ENCODE results near the gene MED12L. TPM values are rescaled to one million over a fixed set of nuclear protein-coding genes. Genes with fewer than 3 reads are reported as not detected.

Gene MED12L
- total and polyA plus RNA-seq, 9 of the 15 experiments (the other 6 are each of a cell fraction or from before 2014, with no cell fraction given) = not detected

DNA sequence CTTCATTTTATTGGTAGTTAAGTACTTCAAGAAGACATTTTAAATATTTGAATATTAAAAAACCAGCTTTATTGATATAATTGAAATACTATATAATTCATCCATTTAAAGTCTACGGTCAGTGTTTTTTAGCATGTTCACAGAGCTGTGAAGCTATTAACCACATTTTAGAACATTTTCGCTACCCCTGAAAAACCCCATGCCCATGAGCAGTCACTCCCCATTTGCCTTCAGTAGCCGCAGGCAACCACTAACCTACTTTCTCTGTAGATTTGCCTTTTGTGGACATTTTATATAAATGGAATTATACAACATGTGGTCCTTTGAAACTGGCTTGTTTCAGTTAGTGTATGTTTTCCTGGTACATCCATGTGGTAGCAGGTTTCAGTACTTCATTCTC is 61.8 kb downstream of the MED12L start:
- in situ Hi-C loops (cut with MboI) = loop anchor here (25.0 kb wide), 1 partner anchor 635 kb away; no protein-coding TSS in a partner anchor
- no peak overlapping the region for H3K4me2 ChIP-seq (ENCODE audit: insufficient read depth, low read length)
- TF ChIP-seq C11orf30 (IDR thresholded peaks at IDR 0.05; ENCODE audit: low read depth) = no peak
- no peak for TF ChIP-seq RBM22 (IDR thresholded peaks at IDR 0.05; ENCODE audit: low read depth, low read length, poor library complexity, severe bottlenecking)
- TF ChIP-seq ZNF707 (CRISPR knock-in tag; conservative IDR thresholded peaks at IDR 0.05) = no peak
- TF ChIP-seq, protein P1, sequence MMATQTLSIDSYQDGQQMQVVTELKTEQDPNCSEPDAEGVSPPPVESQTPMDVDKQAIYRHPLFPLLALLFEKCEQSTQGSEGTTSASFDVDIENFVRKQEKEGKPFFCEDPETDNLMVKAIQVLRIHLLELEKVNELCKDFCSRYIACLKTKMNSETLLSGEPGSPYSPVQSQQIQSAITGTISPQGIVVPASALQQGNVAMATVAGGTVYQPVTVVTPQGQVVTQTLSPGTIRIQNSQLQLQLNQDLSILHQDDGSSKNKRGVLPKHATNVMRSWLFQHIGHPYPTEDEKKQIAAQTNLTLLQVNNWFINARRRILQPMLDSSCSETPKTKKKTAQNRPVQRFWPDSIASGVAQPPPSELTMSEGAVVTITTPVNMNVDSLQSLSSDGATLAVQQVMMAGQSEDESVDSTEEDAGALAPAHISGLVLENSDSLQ (IDR thresholded peaks at IDR 0.05) = no peak
- ChIA-PET POLR2A (interaction anchor here (0.7 kb wide), 1 partner anchor 75 kb away, joined by 3 read pairs; no protein-coding TSS in a partner anchor), CTCF (ENCODE audit: low intra/inter-chr PET ratio) (no interaction called here)
- no peaks in the 10 kb centered on the region; the same call in 1 of the 2 replicates for H4K20me1 ChIP-seq (replicated peaks; ENCODE audit: control insufficient read depth, insufficient read depth, low read length)
- FAIRE-seq = no peak
- no peak overlapping the region for H3K9ac ChIP-seq (ENCODE audit: insufficient read depth in 1 of 2, low read depth in 2 of 2, low read length in 2 of 2)
- BruUV-seq (replicated peaks) = no TSS peak
- no peak for DNase-seq (ENCODE audit: extremely low read depth in 1 of 4, low spot score in 3 of 4)
- no peaks in the 10 kb centered on the region for H3K36me3 ChIP-seq (ENCODE audit: control insufficient read depth, insufficient read depth, low read length)
- no peaks in the 10 kb centered on the region for H3K9me1 ChIP-seq (ENCODE audit: control insufficient read depth, insufficient read depth, low read length)
- H3K27me3 ChIP-seq (ENCODE audit: control insufficient read depth in 2 of 2, insufficient read depth in 2 of 2, low read length in 2 of 2) = peaks cover 14 to 15% of the 10 kb centered on the region in 2 experiments; a peak in 4 of 5 replicates
- H3K27ac ChIP-seq (ENCODE audit: extremely low read depth, low read depth, low read length) = no peak overlapping the region
- no peak overlapping the region for H2AFZ ChIP-seq (ENCODE audit: low read depth, low read length)
- no peak for ATAC-seq
- H3K4me1 ChIP-seq (replicated peaks in 1 of 2; ENCODE audit: control insufficient read depth in 2 of 2, insufficient read depth in 2 of 2, low read length in 2 of 2) = no peaks in the 10 kb centered on the region
- H3K9me3 ChIP-seq (replicated peaks; ENCODE audit: control insufficient read depth, insufficient read depth, low read depth, low read length) = no peaks in the 10 kb centered on the region
- WGBS (ENCODE audit: insufficient coverage, low coverage, missing lambda C conversion rate) = 5% methylated on average over 3 of the region's 3 CpGs
- no peaks in the 10 kb centered on the region for H3K79me2 ChIP-seq (ENCODE audit: control insufficient read depth, insufficient read depth, low read length)
- H3K4me3 ChIP-seq = no peak overlapping the region
- intact Hi-C loops (cut with micrococcal nuclease) = loop anchor here (5.0 kb wide), 2 partner anchors 425 to 620 kb away; no protein-coding TSS in a partner anchor

Data from K562 (cell line).